OCI-LY3 (cell line): Measurements from ENCODE around the gene YY1.

ENCODE experiments used
- EZH2phosphoT487 ChIP-seq: fragments of 200-600 bp; shearing (Covaris generic); IDR thresholded peaks from 2 replicates; pipeline ENCODE4 v1.6.1; 2018; ENCODE audit warnings: antibody characterized with exemption, mixed run types, low read depth
- TF ChIP-seq, protein P1 (sequence below): fragments of 200-600, 300-600 bp; sonication (generic); IDR thresholded peaks from 2 replicates; pipeline ENCODE4 v1.5.1; 2014; ENCODE audit warnings: antibody characterized with exemption, low read length, low read depth

DNA sequence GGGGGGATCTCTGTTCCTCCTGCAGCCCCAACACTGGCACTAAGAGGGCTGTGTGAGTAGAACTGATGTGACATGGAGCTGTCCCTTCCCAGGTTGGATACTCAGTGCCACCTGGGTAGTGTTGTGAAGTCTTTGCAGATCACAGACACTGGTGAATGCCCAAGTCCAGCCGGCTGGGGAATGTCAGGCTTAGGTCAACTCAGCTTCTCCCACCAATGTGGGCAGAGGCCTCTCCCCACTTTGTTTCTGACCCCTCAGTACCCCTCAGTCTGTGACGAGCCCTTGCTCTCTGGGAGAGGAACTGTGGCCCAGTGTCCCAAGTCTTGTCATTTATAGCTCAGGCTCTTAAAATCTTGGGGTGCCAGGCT lies 56.0 kb downstream of the YY1 start:
- TF ChIP-seq, protein P1, sequence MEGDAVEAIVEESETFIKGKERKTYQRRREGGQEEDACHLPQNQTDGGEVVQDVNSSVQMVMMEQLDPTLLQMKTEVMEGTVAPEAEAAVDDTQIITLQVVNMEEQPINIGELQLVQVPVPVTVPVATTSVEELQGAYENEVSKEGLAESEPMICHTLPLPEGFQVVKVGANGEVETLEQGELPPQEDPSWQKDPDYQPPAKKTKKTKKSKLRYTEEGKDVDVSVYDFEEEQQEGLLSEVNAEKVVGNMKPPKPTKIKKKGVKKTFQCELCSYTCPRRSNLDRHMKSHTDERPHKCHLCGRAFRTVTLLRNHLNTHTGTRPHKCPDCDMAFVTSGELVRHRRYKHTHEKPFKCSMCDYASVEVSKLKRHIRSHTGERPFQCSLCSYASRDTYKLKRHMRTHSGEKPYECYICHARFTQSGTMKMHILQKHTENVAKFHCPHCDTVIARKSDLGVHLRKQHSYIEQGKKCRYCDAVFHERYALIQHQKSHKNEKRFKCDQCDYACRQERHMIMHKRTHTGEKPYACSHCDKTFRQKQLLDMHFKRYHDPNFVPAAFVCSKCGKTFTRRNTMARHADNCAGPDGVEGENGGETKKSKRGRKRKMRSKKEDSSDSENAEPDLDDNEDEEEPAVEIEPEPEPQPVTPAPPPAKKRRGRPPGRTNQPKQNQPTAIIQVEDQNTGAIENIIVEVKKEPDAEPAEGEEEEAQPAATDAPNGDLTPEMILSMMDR: no peak
- TF ChIP-seq EZH2phosphoT487: no peak
